LNCaP clone FGC (cell line): Measurements from ENCODE around the gene RAB39A.
A peak's percentile ranks its signal among the peaks of the same experiment; 100 is the strongest.

Experiments
- DNase-seq: peaks from one replicate; pipeline ENCODE4 v3.0.0-alpha.2; 2011; ENCODE audit warnings: low read depth
- H3K4me3 ChIP-seq: 2 replicates; pipeline ENCODE4 v1.5.1; 2011; ENCODE audit warnings: mild to moderate bottlenecking, low read depth, low read length, control low read depth
- TF ChIP-seq, protein P1 (sequence below): IDR thresholded peaks from 2 replicates; pipeline ENCODE4 v1.5.1; 2012; ENCODE audit warnings: mild to moderate bottlenecking; ENCODE audit not compliant: control insufficient read depth, insufficient read depth; ENCODE audit errors: extremely low read depth

RAB39A gene

DNA sequence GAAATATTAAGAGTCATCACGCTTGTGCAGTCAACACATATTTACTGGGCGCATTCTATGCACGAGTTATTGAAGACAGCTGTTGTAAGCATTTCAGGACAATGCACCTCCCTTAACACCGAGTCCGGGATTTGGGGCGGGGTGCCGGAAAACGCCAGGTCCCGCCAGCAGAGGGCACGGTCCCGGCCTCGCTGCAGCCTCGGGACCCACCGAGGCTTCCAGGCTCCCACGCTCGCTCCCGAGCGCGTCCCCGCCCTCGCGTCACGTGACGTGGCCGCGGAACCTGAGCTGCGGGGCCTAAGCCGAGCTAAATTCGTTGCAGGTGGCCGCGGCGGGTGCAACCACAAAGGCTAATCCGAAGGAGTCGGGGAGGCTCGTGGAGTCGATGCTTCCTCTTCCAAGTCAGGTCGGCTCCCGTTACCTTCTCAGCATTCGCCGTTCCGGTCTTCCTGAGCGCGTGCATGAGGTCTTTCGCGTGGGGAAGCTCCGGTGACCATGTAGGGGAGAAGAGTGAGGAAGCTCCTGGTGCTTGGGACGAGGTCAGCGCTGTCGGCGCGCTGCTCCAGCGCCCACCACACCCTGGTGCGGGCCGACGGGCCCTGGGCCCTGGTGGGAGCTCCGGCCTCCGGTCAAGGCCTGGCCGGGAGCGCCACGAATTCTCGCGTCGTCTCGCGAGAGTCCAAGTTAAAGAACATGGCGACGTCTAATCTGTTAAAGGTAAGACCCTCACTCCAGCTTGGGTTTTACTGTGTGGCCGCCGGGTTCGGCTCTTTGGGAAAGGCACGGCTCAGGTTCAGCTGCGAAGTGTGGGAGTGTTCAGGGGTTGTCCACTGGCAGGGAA lies 80.6 kb downstream of the RAB39A start, which contains the start of gene CUL5:
Gene CUL5, plus strand, starts transcription at position 243 of the 841 bp plus-strand sequence. Its CDS starts 451 bp downstream, at position 694.
- peak within 1 kb of the TSS; percentile 88 for H3K4me3 ChIP-seq
- peak; percentile 74 for DNase-seq
- TF ChIP-seq, protein P1, sequence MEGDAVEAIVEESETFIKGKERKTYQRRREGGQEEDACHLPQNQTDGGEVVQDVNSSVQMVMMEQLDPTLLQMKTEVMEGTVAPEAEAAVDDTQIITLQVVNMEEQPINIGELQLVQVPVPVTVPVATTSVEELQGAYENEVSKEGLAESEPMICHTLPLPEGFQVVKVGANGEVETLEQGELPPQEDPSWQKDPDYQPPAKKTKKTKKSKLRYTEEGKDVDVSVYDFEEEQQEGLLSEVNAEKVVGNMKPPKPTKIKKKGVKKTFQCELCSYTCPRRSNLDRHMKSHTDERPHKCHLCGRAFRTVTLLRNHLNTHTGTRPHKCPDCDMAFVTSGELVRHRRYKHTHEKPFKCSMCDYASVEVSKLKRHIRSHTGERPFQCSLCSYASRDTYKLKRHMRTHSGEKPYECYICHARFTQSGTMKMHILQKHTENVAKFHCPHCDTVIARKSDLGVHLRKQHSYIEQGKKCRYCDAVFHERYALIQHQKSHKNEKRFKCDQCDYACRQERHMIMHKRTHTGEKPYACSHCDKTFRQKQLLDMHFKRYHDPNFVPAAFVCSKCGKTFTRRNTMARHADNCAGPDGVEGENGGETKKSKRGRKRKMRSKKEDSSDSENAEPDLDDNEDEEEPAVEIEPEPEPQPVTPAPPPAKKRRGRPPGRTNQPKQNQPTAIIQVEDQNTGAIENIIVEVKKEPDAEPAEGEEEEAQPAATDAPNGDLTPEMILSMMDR = peak; percentile 87

GRCh38 chr11:108009497-108010370 lies 81.5 kb downstream of the RAB39A start:
- TF ChIP-seq, protein P1 = no peak
- H3K4me3 ChIP-seq = peak overlapping the region; percentile 88
- no peak for DNase-seq

GRCh38 chr11:108012139-108012725 lies 84.0 kb downstream of the RAB39A start:
- no peak overlapping the region for H3K4me3 ChIP-seq
- TF ChIP-seq, protein P1 = no peak
- DNase-seq = no peak
